GM18858 (cell line): Measurements from ENCODE around the gene NKX2-1.
"Not testable (repeated sequence)": the region's sequence is repeated elsewhere in the genome, so short reads cannot be mapped to it uniquely, and the experiment has no call there.

ENCODE experiments used
- ATAC-seq: cut with Tn5 transposase; IDR thresholded peaks from one replicate; pipeline ENCODE4 v1.9.1; 2021; ENCODE audit not compliant: unreplicated experiment

NKX2-1 gene

GRCh38 chr14:36505892-36506731, 13.9 kb downstream of the NKX2-1 start:
- no peak for ATAC-seq

GRCh38 chr14:36505181-36505815, 14.7 kb downstream of the NKX2-1 start:
- no peak for ATAC-seq

GRCh38 chr14:36504771-36505175, 15.3 kb downstream of the NKX2-1 start:
- no peak for ATAC-seq

GRCh38 chr14:36503771-36504741, 16.0 kb downstream of the NKX2-1 start:
- no peak for ATAC-seq

GRCh38 chr14:36502558-36503508, 17.2 kb downstream of the NKX2-1 start:
- no peak for ATAC-seq

GRCh38 chr14:36498938-36499337, 21.1 kb downstream of the NKX2-1 start:
- no peak for ATAC-seq

GRCh38 chr14:36496346-36496745, 23.7 kb downstream of the NKX2-1 start:
- no peak for ATAC-seq

GRCh38 chr14:36495666-36496065, 24.4 kb downstream of the NKX2-1 start:
- no peak for ATAC-seq

- no peak for ATAC-seq
Measured at GRCh38 chr14:36493761-36494160, 26.3 kb downstream of the NKX2-1 start.

- ATAC-seq = peak; percentile 72
Measured at GRCh38 chr14:36485773-36486172, 34.3 kb downstream of the NKX2-1 start.

GRCh38 chr14:36479344-36479743, 40.7 kb downstream of the NKX2-1 start:
- peak; percentile 44 for ATAC-seq

- ATAC-seq = peak; percentile 69
Measured at GRCh38 chr14:36478782-36479181, 41.2 kb downstream of the NKX2-1 start.

GRCh38 chr14:36477266-36477665, 42.8 kb downstream of the NKX2-1 start:
- ATAC-seq = no peak

- not testable (repeated sequence) for ATAC-seq
Measured at GRCh38 chr14:36476061-36476460, 44.0 kb downstream of the NKX2-1 start.

GRCh38 chr14:36474593-36474992, 45.4 kb downstream of the NKX2-1 start:
- ATAC-seq = no peak

GRCh38 chr14:36471431-36471830, 48.6 kb downstream of the NKX2-1 start:
- ATAC-seq = no peak

GRCh38 chr14:36467332-36467731, 52.7 kb downstream of the NKX2-1 start:
- ATAC-seq = no peak
